HCT116 (cell line): ENCODE results near the gene HUNK. TPM values are rescaled to one million over a fixed set of nuclear protein-coding genes. Genes with fewer than 3 reads are reported as not detected.

Source experiments
- ATAC-seq: fragments of 200-7000 bp; cut with Tn5 transposase; 2 replicates; pipeline ENCODE4 v1.9.1; 2020; ENCODE audit warnings: mild to moderate bottlenecking, moderate library complexity
- BruUV-seq: library from RNA; stranded (reverse); fragments of 400-500 nt; replicated peaks from 2 replicates; lab custom pipeline; 2021; lab: Mats Ljungman, UMichigan
- CTCF ChIA-PET: fragments of 300-600 bp; sonication (Branson Sonifier 250); formaldehyde crosslinking; loops from one replicate; lab custom pipeline; 2021; ENCODE audit warnings: antibody characterized with exemption; lab: Charles Lee
- POLR2A ChIA-PET: fragments of 300-600, 350-600 bp; sonication (Branson Sonifier 250); formaldehyde crosslinking; loops from one replicate; lab custom pipeline; 2021; ENCODE audit warnings: antibody characterized with exemption; lab: Charles Lee
- RAD21 ChIA-PET, 2 experiments: fragments of 300-600 bp; sonication (Branson Sonifier 250); formaldehyde crosslinking; loops; one replicate each; lab custom pipeline; 2023; ENCODE audit warnings: low total read pairs in 2 of 2; ENCODE audit not compliant: uncharacterized antibody in 2 of 2, unreplicated experiment in 2 of 2, low non-redundant PET in 1 of 2; lab: Charles Lee
- DNase-seq: peaks from one replicate; pipeline ENCODE4 v3.0.0-alpha.2; 2010; ENCODE audit warnings: low read depth, low spot score
- H2AFZ ChIP-seq: fragments of 200-600 bp; shearing (Covaris generic), sonication (generic); 2 replicates; pipeline ENCODE4 v1.6.1; 2017; ENCODE audit warnings: low read depth, mixed run types, mixed read lengths, antibody characterized with exemption, low read length; ENCODE audit not compliant: poor library complexity, severe bottlenecking
- H3K27ac ChIP-seq: 2 replicates; pipeline ENCODE4 v1.5.1; 2012; ENCODE audit warnings: low read depth, low read length
- H3K27me3 ChIP-seq: fragments of 200-600 bp; sonication (generic); 2 replicates; pipeline ENCODE4 v1.6.1; 2016; ENCODE audit warnings: mixed run types, low read length, mixed read lengths; ENCODE audit not compliant: insufficient read depth
- H3K36me3 ChIP-seq, 2 experiments: fragments of 200-500 bp in 1 of 2; fragments of 200-600 bp in 1 of 2; sonication (Bioruptor generic) in 1 of 2; sonication (generic) in 1 of 2; 2 replicates each; pipeline versions ENCODE4 v1.5.1 to v1.6.1; 2014 to 2016; ENCODE audit warnings: low read length in 2 of 2, inconsistent platforms in 1 of 2, mixed read lengths in 1 of 2, mixed run types in 1 of 2; ENCODE audit not compliant: insufficient read depth in 2 of 2, control insufficient read depth in 1 of 2
- H3K4me1 ChIP-seq, 2 experiments: fragments of 200-600 bp in 1 of 2; sonication (generic) in 1 of 2; 2 replicates each; pipeline versions ENCODE4 v1.5.1 to v1.6.1; 2012 to 2017; ENCODE audit warnings: low read length in 2 of 2, inconsistent platforms in 1 of 2, mild to moderate bottlenecking in 1 of 2, mixed read lengths in 1 of 2, mixed run types in 1 of 2, moderate library complexity in 1 of 2; ENCODE audit not compliant: insufficient read depth in 2 of 2, control insufficient read depth in 1 of 2
- H3K4me2 ChIP-seq: fragments of 200-600 bp; sonication (generic); 2 replicates; pipeline ENCODE4 v1.6.1; 2017; ENCODE audit warnings: mixed run types, low read length, mixed read lengths
- H3K4me3 ChIP-seq, 2 experiments: fragments of 200-600 bp in 1 of 2; sonication (generic) in 1 of 2; replicated peaks in 1 of 2; 2 replicates each; pipeline ENCODE4 v1.5.1; 2011 to 2016; ENCODE audit warnings: low read length in 2 of 2, control low read depth in 1 of 2, low read depth in 1 of 2, mild to moderate bottlenecking in 1 of 2, mixed read lengths in 1 of 2, mixed run types in 1 of 2
- H3K79me2 ChIP-seq: fragments of 200-600 bp; sonication (generic); 2 replicates; pipeline ENCODE4 v1.6.1; 2017; ENCODE audit warnings: mild to moderate bottlenecking, mixed run types, low read length, moderate library complexity, mixed read lengths; ENCODE audit not compliant: insufficient read depth
- H3K9ac ChIP-seq: fragments of 200-600 bp; sonication (generic); 2 replicates; pipeline ENCODE4 v1.6.1; 2016; ENCODE audit warnings: low read length, mixed read lengths
- H3K9me2 ChIP-seq: fragments of 200-600 bp; sonication (generic), shearing (Covaris generic); 2 replicates; pipeline ENCODE4 v1.6.1; 2017; ENCODE audit warnings: mixed run types, mild to moderate bottlenecking, moderate library complexity; ENCODE audit not compliant: insufficient read depth
- H3K9me3 ChIP-seq, 2 experiments: fragments of 200-500 bp in 1 of 2; fragments of 200-600 bp in 1 of 2; sonication (Bioruptor generic) in 1 of 2; sonication (generic) in 1 of 2; 2 replicates each; pipeline ENCODE4 v1.6.1; 2014 to 2017; ENCODE audit warnings: low read length in 2 of 2, mixed read lengths in 2 of 2, inconsistent platforms in 1 of 2, low read depth in 1 of 2, mild to moderate bottlenecking in 1 of 2, mixed run types in 1 of 2, moderate library complexity in 1 of 2; ENCODE audit not compliant: control insufficient read depth in 1 of 2, insufficient read depth in 1 of 2
- H4K20me1 ChIP-seq: fragments of 200-600 bp; sonication (generic), shearing (Covaris generic); 2 replicates; pipeline ENCODE4 v1.6.1; 2017; ENCODE audit warnings: mixed run types, mild to moderate bottlenecking, moderate library complexity; ENCODE audit not compliant: insufficient read depth
- CEBPB ChIP-seq: IDR thresholded peaks from 2 replicates; pipeline ENCODE4 v1.6.1; 2012; ENCODE audit warnings: low read depth
- EGR1 ChIP-seq: IDR thresholded peaks from 2 replicates; pipeline ENCODE4 v1.6.1; 2012; ENCODE audit warnings: low read depth
- ELF1 ChIP-seq: IDR thresholded peaks from 2 replicates; pipeline ENCODE4 v1.6.1; 2012; ENCODE audit warnings: low read depth, borderline replicate concordance
- EZH2 ChIP-seq: fragments of 200-600 bp; sonication (generic); IDR thresholded peaks from 2 replicates; pipeline ENCODE4 v1.6.1; 2017; ENCODE audit warnings: antibody characterized with exemption, mixed run types
- EZH2phosphoT487 ChIP-seq: fragments of 200-600 bp; IDR thresholded peaks from 2 replicates; pipeline ENCODE4 v1.6.1; 2018; ENCODE audit warnings: antibody characterized with exemption, borderline replicate concordance
- FOSL1 ChIP-seq: IDR thresholded peaks from 2 replicates; pipeline ENCODE4 v1.6.1; 2012; ENCODE audit warnings: low read depth
- JUND ChIP-seq: IDR thresholded peaks from 2 replicates; pipeline ENCODE4 v1.6.1; 2012
- POLR2A ChIP-seq: IDR thresholded peaks from 2 replicates; pipeline ENCODE4 v1.7.0; 2011; ENCODE audit warnings: borderline replicate concordance; ENCODE audit not compliant: insufficient read depth, insufficient read length; ENCODE audit errors: extremely low read depth
- SIN3A ChIP-seq: IDR thresholded peaks from 2 replicates; pipeline ENCODE4 v1.6.1; 2012; ENCODE audit warnings: low read depth
- SP1 ChIP-seq: IDR thresholded peaks from 2 replicates; pipeline ENCODE4 v1.6.1; 2012; ENCODE audit warnings: low read depth
- SRF ChIP-seq: IDR thresholded peaks from 2 replicates; pipeline ENCODE4 v1.6.1; 2012; ENCODE audit warnings: low read depth
- YY1 ChIP-seq: IDR thresholded peaks from 2 replicates; pipeline ENCODE4 v1.6.1; 2011; ENCODE audit warnings: low read length, low read depth, moderate library complexity, mild to moderate bottlenecking; ENCODE audit not compliant: insufficient replicate concordance; ENCODE audit errors: extremely low read depth
- ZFX ChIP-seq: fragments of 450-650 bp; IDR thresholded peaks from 2 replicates; pipeline ENCODE4 v1.6.1; 2017
- intact Hi-C: fragments of 100-400 bp; cut with micrococcal nuclease; formaldehyde crosslinking; loops from 2 replicates; pipeline ENCODE4 v1.10.0; 2022
- total RNA-seq: library from RNA; stranded (reverse); gene quantifications from one replicate; pipeline ENCODE4 v1.2.1, GENCODE V29; 2021; ENCODE audit not compliant: unreplicated experiment
- TF ChIP-seq, protein P1 (sequence below): IDR thresholded peaks from 2 replicates; pipeline ENCODE4 v1.6.1; 2011; ENCODE audit warnings: mild to moderate bottlenecking, low read length, moderate library complexity; ENCODE audit not compliant: insufficient replicate concordance; ENCODE audit errors: extremely low read depth
- TF ChIP-seq, protein P2 (sequence below): IDR thresholded peaks from 2 replicates; pipeline ENCODE4 v1.6.1; 2012
- TF ChIP-seq, protein P3 (sequence below): IDR thresholded peaks from 2 replicates; pipeline ENCODE4 v1.6.1; 2012; ENCODE audit warnings: low read depth
- TF ChIP-seq, protein P4 (sequence below), 3 experiments: fragments of 200-600 bp in 1 of 3; sonication (generic) in 1 of 3; IDR thresholded peaks in 2 of 3; conservative IDR thresholded peaks in 1 of 3; 2 replicates each; pipeline ENCODE4 v1.5.1; 2012 to 2017; ENCODE audit warnings: low read depth in 2 of 3, low read length in 2 of 3, antibody characterized with exemption in 1 of 3, borderline replicate concordance in 1 of 3, control low read depth in 1 of 3, mild to moderate bottlenecking in 1 of 3, mixed read lengths in 1 of 3, mixed run types in 1 of 3, moderate library complexity in 1 of 3; ENCODE audit not compliant: insufficient read depth in 1 of 3

Gene HUNK
- total RNA-seq, 1 experiment from 2014 or later, result not detected

DNA sequence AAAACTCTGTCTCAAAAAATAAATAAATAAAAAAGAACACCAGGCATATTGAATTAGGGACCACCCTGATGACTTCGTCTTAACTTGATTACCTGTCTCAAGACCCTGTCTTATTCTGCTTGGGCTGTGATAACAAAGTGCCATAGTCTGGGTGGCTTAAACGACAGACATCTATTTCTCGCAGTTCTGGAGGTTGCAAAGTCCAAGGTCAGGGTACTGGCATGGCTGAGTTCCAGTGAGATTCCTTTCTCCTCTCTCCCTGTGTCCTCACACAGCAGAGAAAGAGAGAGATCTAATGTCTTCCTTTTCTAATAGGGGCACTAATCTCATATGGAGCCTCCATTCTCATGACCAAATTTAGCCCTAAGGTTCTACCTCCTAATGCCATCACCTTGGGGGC, 145.6 kb downstream of the HUNK start (continued):
- TF ChIP-seq YY1 (no peak), JUND (no peak), ZFX (no peak), ELF1 (no peak), SIN3A (no peak)
- TF ChIP-seq, all 23 proteins: peak for 0

DNA sequence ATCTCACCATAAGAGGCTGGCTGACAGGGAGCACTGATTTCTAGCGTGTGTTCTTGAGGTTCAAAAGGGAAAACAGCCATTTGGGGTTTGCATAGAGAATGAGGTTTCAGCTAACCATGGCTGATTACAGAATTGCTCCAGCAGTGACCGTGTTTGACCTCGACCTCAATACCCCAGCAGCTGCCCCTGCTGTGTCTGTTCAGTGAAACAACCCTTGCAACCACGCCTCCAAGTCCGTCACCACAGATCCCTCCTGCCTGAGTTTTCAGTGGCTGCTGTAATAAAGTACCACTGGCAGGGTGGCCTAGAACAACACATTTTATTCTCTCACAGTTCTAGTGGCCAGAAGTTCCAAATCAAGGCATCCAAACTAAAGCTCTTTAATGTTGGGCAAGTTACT, 147.7 kb downstream of the HUNK start:
- ChIA-PET CTCF (no interaction called here), POLR2A (no interaction called here), RAD21 (no interaction called here)
- Histone ChIP-seq H3K4me1 (no peaks in the 10 kb centered on the region), H3K9me2 (no peaks in the 10 kb centered on the region), H3K9ac (no peak overlapping the region), H3K4me3 (no peak overlapping the region), H3K27me3 (peaks cover 48% of the 10 kb centered on the region), H4K20me1 (no peaks in the 10 kb centered on the region), H3K27ac (no peak overlapping the region), H3K36me3 (no peaks in the 10 kb centered on the region), H3K79me2 (no peaks in the 10 kb centered on the region), H3K4me2 (no peak overlapping the region), H3K9me3 (no peaks in the 10 kb centered on the region), H2AFZ (no peak overlapping the region)
- no TSS peak for BruUV-seq
- ATAC-seq, result no peak
- intact Hi-C loops, result no loop called here
- DNase-seq, result no peak
- no peak for TF ChIP-seq POLR2A
- no peak for TF ChIP-seq EZH2phosphoT487
- no peak for TF ChIP-seq ELF1
- TF ChIP-seq EGR1, result no peak
- TF ChIP-seq, protein P1, sequence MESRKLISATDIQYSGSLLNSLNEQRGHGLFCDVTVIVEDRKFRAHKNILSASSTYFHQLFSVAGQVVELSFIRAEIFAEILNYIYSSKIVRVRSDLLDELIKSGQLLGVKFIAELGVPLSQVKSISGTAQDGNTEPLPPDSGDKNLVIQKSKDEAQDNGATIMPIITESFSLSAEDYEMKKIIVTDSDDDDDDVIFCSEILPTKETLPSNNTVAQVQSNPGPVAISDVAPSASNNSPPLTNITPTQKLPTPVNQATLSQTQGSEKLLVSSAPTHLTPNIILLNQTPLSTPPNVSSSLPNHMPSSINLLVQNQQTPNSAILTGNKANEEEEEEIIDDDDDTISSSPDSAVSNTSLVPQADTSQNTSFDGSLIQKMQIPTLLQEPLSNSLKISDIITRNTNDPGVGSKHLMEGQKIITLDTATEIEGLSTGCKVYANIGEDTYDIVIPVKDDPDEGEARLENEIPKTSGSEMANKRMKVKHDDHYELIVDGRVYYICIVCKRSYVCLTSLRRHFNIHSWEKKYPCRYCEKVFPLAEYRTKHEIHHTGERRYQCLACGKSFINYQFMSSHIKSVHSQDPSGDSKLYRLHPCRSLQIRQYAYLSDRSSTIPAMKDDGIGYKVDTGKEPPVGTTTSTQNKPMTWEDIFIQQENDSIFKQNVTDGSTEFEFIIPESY, result no peak
- TF ChIP-seq JUND, result no peak
- TF ChIP-seq, protein P2, sequence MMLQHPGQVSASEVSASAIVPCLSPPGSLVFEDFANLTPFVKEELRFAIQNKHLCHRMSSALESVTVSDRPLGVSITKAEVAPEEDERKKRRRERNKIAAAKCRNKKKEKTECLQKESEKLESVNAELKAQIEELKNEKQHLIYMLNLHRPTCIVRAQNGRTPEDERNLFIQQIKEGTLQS, result no peak
- no peak for TF ChIP-seq YY1
- TF ChIP-seq, protein P3, sequence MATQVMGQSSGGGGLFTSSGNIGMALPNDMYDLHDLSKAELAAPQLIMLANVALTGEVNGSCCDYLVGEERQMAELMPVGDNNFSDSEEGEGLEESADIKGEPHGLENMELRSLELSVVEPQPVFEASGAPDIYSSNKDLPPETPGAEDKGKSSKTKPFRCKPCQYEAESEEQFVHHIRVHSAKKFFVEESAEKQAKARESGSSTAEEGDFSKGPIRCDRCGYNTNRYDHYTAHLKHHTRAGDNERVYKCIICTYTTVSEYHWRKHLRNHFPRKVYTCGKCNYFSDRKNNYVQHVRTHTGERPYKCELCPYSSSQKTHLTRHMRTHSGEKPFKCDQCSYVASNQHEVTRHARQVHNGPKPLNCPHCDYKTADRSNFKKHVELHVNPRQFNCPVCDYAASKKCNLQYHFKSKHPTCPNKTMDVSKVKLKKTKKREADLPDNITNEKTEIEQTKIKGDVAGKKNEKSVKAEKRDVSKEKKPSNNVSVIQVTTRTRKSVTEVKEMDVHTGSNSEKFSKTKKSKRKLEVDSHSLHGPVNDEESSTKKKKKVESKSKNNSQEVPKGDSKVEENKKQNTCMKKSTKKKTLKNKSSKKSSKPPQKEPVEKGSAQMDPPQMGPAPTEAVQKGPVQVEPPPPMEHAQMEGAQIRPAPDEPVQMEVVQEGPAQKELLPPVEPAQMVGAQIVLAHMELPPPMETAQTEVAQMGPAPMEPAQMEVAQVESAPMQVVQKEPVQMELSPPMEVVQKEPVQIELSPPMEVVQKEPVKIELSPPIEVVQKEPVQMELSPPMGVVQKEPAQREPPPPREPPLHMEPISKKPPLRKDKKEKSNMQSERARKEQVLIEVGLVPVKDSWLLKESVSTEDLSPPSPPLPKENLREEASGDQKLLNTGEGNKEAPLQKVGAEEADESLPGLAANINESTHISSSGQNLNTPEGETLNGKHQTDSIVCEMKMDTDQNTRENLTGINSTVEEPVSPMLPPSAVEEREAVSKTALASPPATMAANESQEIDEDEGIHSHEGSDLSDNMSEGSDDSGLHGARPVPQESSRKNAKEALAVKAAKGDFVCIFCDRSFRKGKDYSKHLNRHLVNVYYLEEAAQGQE, result no peak
- TF ChIP-seq SP1, result no peak
- TF ChIP-seq, protein P4, sequence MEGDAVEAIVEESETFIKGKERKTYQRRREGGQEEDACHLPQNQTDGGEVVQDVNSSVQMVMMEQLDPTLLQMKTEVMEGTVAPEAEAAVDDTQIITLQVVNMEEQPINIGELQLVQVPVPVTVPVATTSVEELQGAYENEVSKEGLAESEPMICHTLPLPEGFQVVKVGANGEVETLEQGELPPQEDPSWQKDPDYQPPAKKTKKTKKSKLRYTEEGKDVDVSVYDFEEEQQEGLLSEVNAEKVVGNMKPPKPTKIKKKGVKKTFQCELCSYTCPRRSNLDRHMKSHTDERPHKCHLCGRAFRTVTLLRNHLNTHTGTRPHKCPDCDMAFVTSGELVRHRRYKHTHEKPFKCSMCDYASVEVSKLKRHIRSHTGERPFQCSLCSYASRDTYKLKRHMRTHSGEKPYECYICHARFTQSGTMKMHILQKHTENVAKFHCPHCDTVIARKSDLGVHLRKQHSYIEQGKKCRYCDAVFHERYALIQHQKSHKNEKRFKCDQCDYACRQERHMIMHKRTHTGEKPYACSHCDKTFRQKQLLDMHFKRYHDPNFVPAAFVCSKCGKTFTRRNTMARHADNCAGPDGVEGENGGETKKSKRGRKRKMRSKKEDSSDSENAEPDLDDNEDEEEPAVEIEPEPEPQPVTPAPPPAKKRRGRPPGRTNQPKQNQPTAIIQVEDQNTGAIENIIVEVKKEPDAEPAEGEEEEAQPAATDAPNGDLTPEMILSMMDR (IDR thresholded peaks at IDR 0.05 in 2 of 3, conservative IDR thresholded peaks at IDR 0.05 in 1 of 3; ENCODE audit: borderline replicate concordance in 1 of 3, insufficient read depth in 1 of 3, low read depth in 2 of 3, low read length in 2 of 3), result no peak
- no peak for TF ChIP-seq SRF
- no peak for TF ChIP-seq ZFX
- no peak for TF ChIP-seq FOSL1
- TF ChIP-seq CEBPB, result no peak
- TF ChIP-seq EZH2, result no peak
